ENCODE data around the gene RPA4.
"Not testable (repeated sequence)": the region's sequence is repeated elsewhere in the genome, so short reads cannot be mapped to it uniquely, and the experiment has no call there.

Gene RPA4

GRCh38 chrX:96843566-96843965 lies 40.1 kb upstream of the RPA4 start:
- H3K4me3 ChIP-seq (ENCODE audit: low read depth, low read length): no peak overlapping the region
- TF ChIP-seq CTCF (conservative IDR thresholded peaks at IDR 0.05; ENCODE audit: low read depth, low read length): peak; percentile 58
- peak; percentile 50 for DNase-seq (ENCODE audit: low read depth)

GRCh38 chrX:96846841-96847240 lies 36.9 kb upstream of the RPA4 start:
- no peak for TF ChIP-seq CTCF (conservative IDR thresholded peaks at IDR 0.05; ENCODE audit: low read depth, low read length)
- no peak overlapping the region for H3K4me3 ChIP-seq (ENCODE audit: low read depth, low read length)
- no peak for DNase-seq (ENCODE audit: low read depth)

GRCh38 chrX:96859422-96859821 lies 24.3 kb upstream of the RPA4 start:
- not testable (repeated sequence) for DNase-seq (ENCODE audit: low read depth); H3K4me3 ChIP-seq (ENCODE audit: low read depth, low read length)

- no peak for DNase-seq (ENCODE audit: low read depth)
- TF ChIP-seq CTCF (conservative IDR thresholded peaks at IDR 0.05; ENCODE audit: low read depth, low read length): no peak
- no peak overlapping the region for H3K4me3 ChIP-seq (ENCODE audit: low read depth, low read length)
These were observed 22.5 kb upstream of the RPA4 start for GRCh38 chrX:96861218-96861617.

GRCh38 chrX:96861661-96862060 lies 22.0 kb upstream of the RPA4 start:
- no peak for DNase-seq (ENCODE audit: low read depth)
- no peak for TF ChIP-seq CTCF (conservative IDR thresholded peaks at IDR 0.05; ENCODE audit: low read depth, low read length)
- H3K4me3 ChIP-seq (ENCODE audit: low read depth, low read length): no peak overlapping the region

- DNase-seq (ENCODE audit: low read depth): no peak
- no peak for TF ChIP-seq CTCF (conservative IDR thresholded peaks at IDR 0.05; ENCODE audit: low read depth, low read length)
- no peak overlapping the region for H3K4me3 ChIP-seq (ENCODE audit: low read depth, low read length)
These were observed 319 bp downstream of the RPA4 start for GRCh38 chrX:96884027-96884426.

GRCh38 chrX:96889726-96890125 lies 6.0 kb downstream of the RPA4 start:
- no peak overlapping the region for H3K4me3 ChIP-seq (ENCODE audit: low read depth, low read length)
- no peak for TF ChIP-seq CTCF (conservative IDR thresholded peaks at IDR 0.05; ENCODE audit: low read depth, low read length)
- DNase-seq (ENCODE audit: low read depth): peak; percentile 30

- H3K4me3 ChIP-seq (ENCODE audit: low read depth, low read length): no peak overlapping the region
- no peak for TF ChIP-seq CTCF (conservative IDR thresholded peaks at IDR 0.05; ENCODE audit: low read depth, low read length)
- no peak for DNase-seq (ENCODE audit: low read depth)
These were observed 23.0 kb downstream of the RPA4 start for GRCh38 chrX:96906741-96907140.

All from choroid plexus epithelial cell (primary cell).